NT2/D1 (cell line): Measurements from ENCODE around the gene CEMIP2.

Experiments
- DNase-seq: peaks from one replicate; pipeline ENCODE4 v3.0.0-alpha.2; 2011; ENCODE audit warnings: low read depth, low spot score
- H3K27me3 ChIP-seq: 2 replicates; pipeline ENCODE4 v1.6.0; 2011; ENCODE audit warnings: mild to moderate bottlenecking; ENCODE audit not compliant: insufficient read length, insufficient read depth
- H3K36me3 ChIP-seq: 2 replicates; pipeline ENCODE4 v1.6.1; 2011; ENCODE audit warnings: mild to moderate bottlenecking, low read length, mixed read lengths; ENCODE audit not compliant: insufficient read depth, insufficient read length
- H3K4me1 ChIP-seq: 2 replicates; pipeline ENCODE4 v1.5.1; 2011; ENCODE audit not compliant: insufficient read depth, insufficient read length
- H3K4me3 ChIP-seq: 2 replicates; pipeline ENCODE4 v1.5.1; 2011; ENCODE audit warnings: low read depth; ENCODE audit not compliant: insufficient read length
- H3K9ac ChIP-seq: 2 replicates; pipeline ENCODE4 v1.6.0; 2011; ENCODE audit warnings: low read depth; ENCODE audit not compliant: insufficient read length
- H3K9me3 ChIP-seq: 2 replicates; pipeline ENCODE4 v1.5.1; 2011; ENCODE audit warnings: mild to moderate bottlenecking, low read length; ENCODE audit not compliant: insufficient read depth
- SUZ12 ChIP-seq: IDR thresholded peaks from 2 replicates; pipeline ENCODE4 v1.6.1; 2011; ENCODE audit not compliant: insufficient read length, insufficient read depth; ENCODE audit errors: extremely low read depth
- YY1 ChIP-seq: IDR thresholded peaks from 2 replicates; pipeline ENCODE4 v1.6.1; 2011; ENCODE audit not compliant: insufficient read length, insufficient read depth
- ZNF274 ChIP-seq: IDR thresholded peaks from 2 replicates; pipeline ENCODE4 v1.6.1; 2011; ENCODE audit warnings: mild to moderate bottlenecking, low read depth, low read length

CEMIP2 gene

GRCh38 chr9:71690689-71691435 is 77.5 kb downstream of the CEMIP2 start:
- H3K9ac ChIP-seq: no peak overlapping the region

GRCh38 chr9:71690063-71690688 is 78.1 kb downstream of the CEMIP2 start:
- Histone ChIP-seq H3K4me1 (no peaks in the 10 kb centered on the region), H3K9me3 (no peaks in the 10 kb centered on the region), H3K36me3 (peaks cover 69% of the 10 kb centered on the region), H3K4me3 (no peak overlapping the region), H3K27me3 (no peaks in the 10 kb centered on the region), H3K9ac (no peak overlapping the region)
- no peak for DNase-seq
- TF ChIP-seq ZNF274 (no peak), YY1 (no peak), SUZ12 (no peak)

More at GRCh38 chr9:71690689-71691435, 77.5 kb downstream of the CEMIP2 start:
- Histone ChIP-seq H3K36me3 (peaks cover 73% of the 10 kb centered on the region), H3K4me3 (no peak overlapping the region), H3K4me1 (no peaks in the 10 kb centered on the region), H3K9me3 (no peaks in the 10 kb centered on the region), H3K27me3 (no peaks in the 10 kb centered on the region)
- no peak for DNase-seq
- TF ChIP-seq SUZ12 (no peak), ZNF274 (no peak), YY1 (no peak)

- no peaks in the 10 kb centered on the region for H3K27me3 ChIP-seq
- no peaks in the 10 kb centered on the region for H3K4me1 ChIP-seq
- H3K4me3 ChIP-seq: no peak overlapping the region
- H3K36me3 ChIP-seq: peaks cover 54% of the 10 kb centered on the region
- H3K9ac ChIP-seq: no peak overlapping the region
- no peak for DNase-seq
- TF ChIP-seq ZNF274: no peak
- TF ChIP-seq SUZ12: no peak
- TF ChIP-seq YY1: no peak
- no peaks in the 10 kb centered on the region for H3K9me3 ChIP-seq
These were observed 80.6 kb downstream of the CEMIP2 start for GRCh38 chr9:71687676-71688075.

- no peak overlapping the region for H3K4me3 ChIP-seq
- H3K36me3 ChIP-seq: peaks cover 47% of the 10 kb centered on the region
- no peaks in the 10 kb centered on the region for H3K9me3 ChIP-seq
- no peak overlapping the region for H3K9ac ChIP-seq
- no peak for TF ChIP-seq YY1
- TF ChIP-seq SUZ12: no peak
- no peak for TF ChIP-seq ZNF274
- H3K27me3 ChIP-seq: no peaks in the 10 kb centered on the region
- DNase-seq: no peak
- H3K4me1 ChIP-seq: no peaks in the 10 kb centered on the region
These were observed 82.3 kb downstream of the CEMIP2 start for GRCh38 chr9:71685988-71686387.

GRCh38 chr9:71685394-71685793 is 82.9 kb downstream of the CEMIP2 start:
- Histone ChIP-seq H3K4me3 (no peak overlapping the region), H3K27me3 (no peaks in the 10 kb centered on the region), H3K4me1 (no peaks in the 10 kb centered on the region), H3K9me3 (no peaks in the 10 kb centered on the region), H3K36me3 (peaks cover 41% of the 10 kb centered on the region), H3K9ac (no peak overlapping the region)
- TF ChIP-seq ZNF274: no peak
- no peak for TF ChIP-seq SUZ12
- TF ChIP-seq YY1: no peak
- no peak for DNase-seq

- H3K9me3 ChIP-seq: no peaks in the 10 kb centered on the region
These were observed 83.7 kb downstream of the CEMIP2 start for GRCh38 chr9:71684566-71684965.

GRCh38 chr9:71683598-71684235 is 84.6 kb downstream of the CEMIP2 start:
- no peaks in the 10 kb centered on the region for H3K27me3 ChIP-seq
- no peak overlapping the region for H3K9ac ChIP-seq
- H3K4me1 ChIP-seq: no peaks in the 10 kb centered on the region
- no peaks in the 10 kb centered on the region for H3K9me3 ChIP-seq
- TF ChIP-seq ZNF274: no peak
- TF ChIP-seq YY1: no peak
- TF ChIP-seq SUZ12: no peak
- no peak for DNase-seq
- peaks cover 24% of the 10 kb centered on the region for H3K36me3 ChIP-seq
- no peak overlapping the region for H3K4me3 ChIP-seq

More at GRCh38 chr9:71684566-71684965, 83.7 kb downstream of the CEMIP2 start:
- no peak overlapping the region for H3K9ac ChIP-seq
- no peak overlapping the region for H3K4me3 ChIP-seq
- H3K27me3 ChIP-seq: no peaks in the 10 kb centered on the region
- H3K36me3 ChIP-seq: peaks cover 33% of the 10 kb centered on the region
- no peak for DNase-seq
- TF ChIP-seq ZNF274 (no peak), SUZ12 (no peak), YY1 (no peak)
- H3K4me1 ChIP-seq: no peaks in the 10 kb centered on the region
